Bronchial epithelial cell (primary cell): ENCODE data around the gene TNRC6B. TPM values are rescaled to one million over a fixed set of nuclear protein-coding genes. Genes with fewer than 3 reads are reported as not detected.
"Not testable (repeated sequence)": the region's sequence is repeated elsewhere in the genome, so short reads cannot be mapped to it uniquely, and the experiment has no call there.

Source experiments
- DNase-seq: peaks from one replicate; pipeline ENCODE4 v3.0.0-alpha.2; 2010; ENCODE audit warnings: low read depth
- FAIRE-seq: peaks from 2 replicates; lab custom pipeline; 2011; peaks lifted over from hg19 to GRCh38; lab: Jason Lieb, UNC
- H3K27me3 ChIP-seq: 2 replicates; pipeline ENCODE4 v1.5.1; 2011; ENCODE audit warnings: low read length; ENCODE audit not compliant: control insufficient read depth, insufficient read depth
- H3K36me3 ChIP-seq: 2 replicates; pipeline ENCODE4 v1.5.1; 2011; ENCODE audit warnings: low read length; ENCODE audit not compliant: control insufficient read depth, insufficient read depth
- H3K4me3 ChIP-seq: 2 replicates; pipeline ENCODE4 v1.5.1; 2011; ENCODE audit warnings: mild to moderate bottlenecking, low read depth, low read length, control low read depth
- CTCF ChIP-seq: IDR thresholded peaks from 2 replicates; pipeline ENCODE4 v1.5.1; 2011; ENCODE audit warnings: mild to moderate bottlenecking, moderate library complexity, low read length, control low read depth, inconsistent platforms; ENCODE audit not compliant: insufficient read depth, severe bottlenecking
- total RNA-seq: library from RNA; depleted of rRNA; stranded (reverse); fragments of >200 nt; gene quantifications from 2 replicates; pipeline ENCODE4 v1.2.1, GENCODE V29; 2014

The TNRC6B gene
- total RNA-seq, 1 donor from 2014 or later = 8.4 TPM

GRCh38 chr22:40161194-40161593 is 16.5 kb upstream of the TNRC6B start:
- DNase-seq (no peak), FAIRE-seq (no peak)
- peaks cover 2% of the 10 kb centered on the region for H3K27me3 ChIP-seq
- no peak overlapping the region for H3K4me3 ChIP-seq
- no peak for TF ChIP-seq CTCF
- no peaks in the 10 kb centered on the region for H3K36me3 ChIP-seq

GRCh38 chr22:40165537-40165936 is 12.2 kb upstream of the TNRC6B start:
- not testable (repeated sequence) for H3K4me3 ChIP-seq, H3K27me3 ChIP-seq, FAIRE-seq, DNase-seq, H3K36me3 ChIP-seq

- Histone ChIP-seq H3K4me3 (no peak overlapping the region), H3K36me3 (no peaks in the 10 kb centered on the region), H3K27me3 (no peaks in the 10 kb centered on the region)
- DNase-seq (no peak), FAIRE-seq (no peak)
- TF ChIP-seq CTCF = no peak
These were observed 2.0 kb upstream of the TNRC6B start for GRCh38 chr22:40175611-40176244.

- FAIRE-seq = no peak
- Histone ChIP-seq H3K36me3 (no peaks in the 10 kb centered on the region), H3K4me3 (peak overlapping the region; percentile 56), H3K27me3 (no peaks in the 10 kb centered on the region)
- no peak for TF ChIP-seq CTCF
- peak; percentile 68 for DNase-seq
These were observed 596 bp upstream of the TNRC6B start for GRCh38 chr22:40176921-40177737.

- TF ChIP-seq CTCF = no peak
- Histone ChIP-seq H3K36me3 (no peaks in the 10 kb centered on the region), H3K4me3 (peak overlapping the region; percentile 56), H3K27me3 (no peaks in the 10 kb centered on the region)
- FAIRE-seq (no peak), DNase-seq (peak; percentile 30)
These were observed 988 bp downstream of the TNRC6B start for GRCh38 chr22:40178417-40179409.

- DNase-seq (no peak), FAIRE-seq (no peak)
- Histone ChIP-seq H3K27me3 (no peaks in the 10 kb centered on the region), H3K4me3 (no peak overlapping the region), H3K36me3 (no peaks in the 10 kb centered on the region)
- no peak for TF ChIP-seq CTCF
These were observed 1.8 kb downstream of the TNRC6B start for GRCh38 chr22:40179526-40179925.
